ENCODE measurements around the gene SUSD1.
"Not testable (repeated sequence)": the region's sequence is repeated elsewhere in the genome, so short reads cannot be mapped to it uniquely, and the experiment has no call there.

Gene SUSD1

DNA sequence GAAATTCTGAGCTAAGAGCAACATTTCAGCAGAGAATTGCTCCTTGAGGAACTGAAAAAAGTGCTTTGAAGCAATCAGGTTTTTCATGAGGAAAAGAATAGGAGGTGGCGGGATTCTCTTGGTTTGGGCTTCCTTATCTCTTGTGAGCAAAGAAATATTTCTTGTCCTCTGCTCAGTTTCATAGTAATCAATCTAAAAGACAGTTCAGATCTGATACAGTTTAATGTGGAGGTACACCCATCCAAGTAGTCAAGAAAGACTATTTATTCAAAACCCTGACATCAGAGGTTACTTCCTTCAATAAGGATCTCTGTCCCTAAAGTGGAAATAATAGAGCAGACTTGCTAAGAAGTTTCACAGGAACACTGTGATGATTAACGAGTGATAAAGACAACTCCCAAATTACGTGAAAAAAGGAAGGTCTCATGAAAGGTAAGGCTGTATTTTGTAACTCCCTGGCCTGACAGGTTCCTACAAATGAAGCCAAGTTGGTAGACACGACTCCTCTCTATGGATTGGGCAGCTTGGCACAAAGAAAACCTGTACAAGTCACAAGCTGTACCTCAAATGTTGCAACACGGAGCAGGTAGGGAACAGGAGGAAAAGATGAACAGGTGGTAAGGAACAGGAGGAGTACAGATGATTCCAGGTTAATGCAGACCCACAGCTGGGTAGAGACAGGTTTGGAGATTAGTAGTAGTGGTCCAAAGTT lies 94.1 kb downstream of the SUSD1 start:
- no peak overlapping the region for H3K4me3 ChIP-seq (ENCODE audit: low read length)

DNA sequence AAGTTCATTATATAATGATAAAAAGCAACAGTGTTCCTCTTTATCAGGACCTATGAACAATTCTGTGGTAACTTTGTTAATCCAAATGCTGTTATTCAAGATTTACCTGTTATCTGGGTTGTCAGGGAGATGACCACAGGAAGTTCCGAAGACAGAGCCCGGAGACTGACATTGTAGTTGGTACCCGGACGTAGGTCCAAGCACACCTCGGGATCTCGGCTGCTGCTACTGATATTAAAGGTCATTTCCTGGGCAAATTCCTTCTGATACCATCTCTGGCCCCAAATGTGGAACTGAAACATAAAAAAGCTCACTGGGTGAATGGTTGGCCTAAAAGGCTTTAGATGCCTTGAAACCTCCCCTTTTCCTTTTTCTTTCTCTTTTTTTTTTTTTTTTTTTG lies 96.7 kb downstream of the SUSD1 start:
- H3K4me1 ChIP-seq (ENCODE audit: insufficient read depth, low read length): peaks cover 4% of the 10 kb centered on the region; the same call in 1 of the 2 replicates
- 92% methylated on average over 6 of the region's 6 CpGs for WGBS
- H3K4me3 ChIP-seq (ENCODE audit: low read length): no peak overlapping the region
- no peak overlapping the region for H3K27ac ChIP-seq (ENCODE audit: low read depth, low read length)
- H3K9me3 ChIP-seq (ENCODE audit: insufficient read depth, low read depth, low read length): no peaks in the 10 kb centered on the region
- H3K27me3 ChIP-seq (ENCODE audit: insufficient read depth, low read length): no peaks in the 10 kb centered on the region
- no peak overlapping the region for H3K9ac ChIP-seq (ENCODE audit: low read depth, low read length)
- H3K36me3 ChIP-seq (ENCODE audit: insufficient read depth, low read length): no peaks in the 10 kb centered on the region

More for the DNA sequence above, 94.1 kb downstream of the SUSD1 start:
- Histone ChIP-seq H3K36me3 (ENCODE audit: insufficient read depth, low read length) (no peaks in the 10 kb centered on the region), H3K27me3 (ENCODE audit: insufficient read depth, low read length) (no peaks in the 10 kb centered on the region), H3K9me3 (ENCODE audit: insufficient read depth, low read depth, low read length) (no peaks in the 10 kb centered on the region), H3K9ac (ENCODE audit: low read depth, low read length) (no peak overlapping the region), H3K4me1 (ENCODE audit: insufficient read depth, low read length) (no peaks in the 10 kb centered on the region), H3K27ac (ENCODE audit: low read depth, low read length) (no peak overlapping the region)
- 93% methylated on average over 5 of the region's 5 CpGs for WGBS

DNA sequence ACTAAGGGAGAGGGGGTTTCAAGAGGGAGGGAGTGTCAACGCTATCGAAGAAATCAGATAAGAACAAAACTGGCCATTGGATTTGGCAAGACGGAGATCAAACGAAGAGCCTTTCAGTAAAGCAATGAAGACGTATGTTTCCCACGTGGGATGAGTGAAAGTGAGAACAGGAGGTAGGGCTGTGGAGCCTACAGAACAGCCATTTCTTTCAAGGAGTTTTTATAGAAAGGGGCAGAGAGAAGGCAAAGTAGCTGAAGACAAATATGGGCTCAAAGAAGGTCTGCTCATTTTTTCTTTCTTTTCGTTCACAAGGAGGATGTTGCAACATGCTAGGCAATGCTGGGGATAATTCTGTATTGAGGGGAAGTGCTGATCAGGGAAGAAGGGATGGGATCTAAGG lies 98.3 kb downstream of the SUSD1 start:
- peaks cover 12% of the 10 kb centered on the region for H3K4me1 ChIP-seq (ENCODE audit: insufficient read depth, low read length)
- WGBS: 82% methylated on average over 7 of the region's 7 CpGs

DNA sequence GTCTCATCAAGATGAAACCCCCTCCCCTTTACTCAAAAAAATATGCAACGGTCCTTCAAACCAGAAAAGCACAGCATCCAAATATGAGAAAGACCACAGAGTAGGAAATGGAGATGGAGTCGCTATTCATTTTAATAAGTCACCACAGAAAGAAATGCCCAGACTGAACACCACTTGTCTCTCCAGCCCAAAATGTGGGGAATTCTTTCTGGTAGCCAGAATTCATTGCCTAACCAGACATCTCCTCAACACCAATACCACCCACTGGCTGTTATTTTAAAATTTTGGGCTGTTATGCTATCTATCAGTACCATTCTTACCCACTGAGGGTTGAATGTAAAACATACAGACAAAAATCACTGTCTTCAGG lies 100.1 kb downstream of the SUSD1 start:
- no peak overlapping the region for H3K4me3 ChIP-seq (ENCODE audit: low read length)
- H3K27me3 ChIP-seq (ENCODE audit: insufficient read depth, low read length): no peaks in the 10 kb centered on the region
- 33% methylated on average over 2 of the region's 2 CpGs for WGBS
- H3K9me3 ChIP-seq (ENCODE audit: insufficient read depth, low read depth, low read length): no peaks in the 10 kb centered on the region
- H3K27ac ChIP-seq (ENCODE audit: low read depth, low read length): no peak overlapping the region
- no peaks in the 10 kb centered on the region for H3K36me3 ChIP-seq (ENCODE audit: insufficient read depth, low read length)
- peaks cover 12% of the 10 kb centered on the region for H3K4me1 ChIP-seq (ENCODE audit: insufficient read depth, low read length)
- H3K9ac ChIP-seq (ENCODE audit: low read depth, low read length): no peak overlapping the region

More for the DNA sequence above, 98.3 kb downstream of the SUSD1 start:
- Histone ChIP-seq H3K4me3 (ENCODE audit: low read length) (no peak overlapping the region), H3K9ac (ENCODE audit: low read depth, low read length) (no peak overlapping the region), H3K9me3 (ENCODE audit: insufficient read depth, low read depth, low read length) (no peaks in the 10 kb centered on the region), H3K27ac (ENCODE audit: low read depth, low read length) (no peak overlapping the region), H3K27me3 (ENCODE audit: insufficient read depth, low read length) (no peaks in the 10 kb centered on the region), H3K36me3 (ENCODE audit: insufficient read depth, low read length) (no peaks in the 10 kb centered on the region)

DNA sequence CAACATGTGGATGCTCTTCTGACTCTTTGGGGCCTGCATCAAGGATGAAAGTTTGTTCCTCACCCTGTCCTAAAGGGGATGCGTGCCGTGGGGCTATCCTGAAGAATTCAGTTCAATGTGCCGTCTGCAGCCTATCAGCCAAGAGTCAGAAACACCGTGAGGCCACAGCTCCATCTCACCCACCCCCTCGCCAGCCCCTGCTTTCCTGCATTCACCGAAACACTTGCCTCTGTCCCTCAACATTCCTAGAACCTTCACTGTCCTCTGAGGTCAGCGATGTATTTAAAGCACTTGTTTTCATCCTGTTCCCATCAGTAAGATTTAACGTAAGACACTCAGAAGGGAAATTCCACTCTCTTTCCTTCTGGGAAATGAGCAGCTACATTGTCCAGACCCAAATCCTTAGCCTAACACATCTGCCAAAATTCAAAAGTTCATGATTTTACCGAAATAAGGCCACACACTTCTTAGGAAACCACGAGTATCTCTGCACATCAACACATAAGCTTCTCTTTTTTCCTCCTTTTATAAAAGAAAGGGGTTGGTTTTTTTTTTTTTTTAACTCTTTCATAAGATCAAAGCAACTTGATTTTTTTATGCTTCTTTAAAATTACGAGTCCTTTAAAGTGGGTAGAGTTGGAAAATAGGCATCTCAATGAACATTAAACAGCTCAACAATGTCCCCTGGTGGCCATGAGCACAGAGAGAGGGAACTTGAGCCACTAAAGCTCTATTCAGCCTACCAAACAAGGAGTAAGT lies 100.7 kb downstream of the SUSD1 start:
- H3K27ac ChIP-seq (ENCODE audit: low read depth, low read length): no peak overlapping the region; the same call in 1 of the 2 replicates
- no peak overlapping the region for H3K4me3 ChIP-seq (ENCODE audit: low read length)
- H3K4me1 ChIP-seq (ENCODE audit: insufficient read depth, low read length): peaks cover 12% of the 10 kb centered on the region
- H3K9me3 ChIP-seq (ENCODE audit: insufficient read depth, low read depth, low read length): no peaks in the 10 kb centered on the region
- H3K36me3 ChIP-seq (ENCODE audit: insufficient read depth, low read length): no peaks in the 10 kb centered on the region
- WGBS: 71% methylated on average over 11 of the region's 11 CpGs
- no peaks in the 10 kb centered on the region for H3K27me3 ChIP-seq (ENCODE audit: insufficient read depth, low read length)
- no peak overlapping the region for H3K9ac ChIP-seq (ENCODE audit: low read depth, low read length)

DNA sequence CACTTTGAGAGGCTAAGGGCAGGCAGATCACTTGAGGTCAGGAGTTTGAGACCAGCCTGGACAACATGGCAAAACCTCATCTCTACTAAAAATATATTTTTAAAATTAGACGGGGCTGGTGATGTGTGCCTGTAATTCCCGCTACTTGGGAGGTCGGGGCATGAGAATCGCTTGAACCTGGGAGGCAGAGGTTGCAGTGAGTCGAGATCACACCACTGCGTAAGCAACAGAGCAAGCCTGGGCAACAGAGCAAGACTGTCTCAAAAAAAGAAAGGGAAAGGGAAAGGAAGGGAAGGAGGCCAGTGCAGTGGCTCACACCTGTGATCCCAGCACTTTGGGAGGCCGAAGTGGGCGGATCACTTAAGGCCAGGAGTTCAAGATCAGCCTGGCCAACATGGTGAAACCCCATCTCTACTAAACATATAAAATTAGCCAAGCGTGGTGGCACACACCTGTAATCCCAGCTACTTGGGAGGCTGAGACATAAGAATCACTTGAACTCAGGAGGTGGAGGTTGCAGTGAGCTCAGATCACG lies 101.4 kb downstream of the SUSD1 start:
- H3K4me1 ChIP-seq (ENCODE audit: insufficient read depth, low read length): peaks cover 12% of the 10 kb centered on the region
- 92% methylated on average over 10 of the region's 10 CpGs for WGBS
- not testable (repeated sequence) for H3K27me3 ChIP-seq (ENCODE audit: insufficient read depth, low read length); H3K9me3 ChIP-seq (ENCODE audit: insufficient read depth, low read depth, low read length); H3K27ac ChIP-seq (ENCODE audit: low read depth, low read length); H3K9ac ChIP-seq (ENCODE audit: low read depth, low read length); H3K36me3 ChIP-seq (ENCODE audit: insufficient read depth, low read length); H3K4me3 ChIP-seq (ENCODE audit: low read length)

DNA sequence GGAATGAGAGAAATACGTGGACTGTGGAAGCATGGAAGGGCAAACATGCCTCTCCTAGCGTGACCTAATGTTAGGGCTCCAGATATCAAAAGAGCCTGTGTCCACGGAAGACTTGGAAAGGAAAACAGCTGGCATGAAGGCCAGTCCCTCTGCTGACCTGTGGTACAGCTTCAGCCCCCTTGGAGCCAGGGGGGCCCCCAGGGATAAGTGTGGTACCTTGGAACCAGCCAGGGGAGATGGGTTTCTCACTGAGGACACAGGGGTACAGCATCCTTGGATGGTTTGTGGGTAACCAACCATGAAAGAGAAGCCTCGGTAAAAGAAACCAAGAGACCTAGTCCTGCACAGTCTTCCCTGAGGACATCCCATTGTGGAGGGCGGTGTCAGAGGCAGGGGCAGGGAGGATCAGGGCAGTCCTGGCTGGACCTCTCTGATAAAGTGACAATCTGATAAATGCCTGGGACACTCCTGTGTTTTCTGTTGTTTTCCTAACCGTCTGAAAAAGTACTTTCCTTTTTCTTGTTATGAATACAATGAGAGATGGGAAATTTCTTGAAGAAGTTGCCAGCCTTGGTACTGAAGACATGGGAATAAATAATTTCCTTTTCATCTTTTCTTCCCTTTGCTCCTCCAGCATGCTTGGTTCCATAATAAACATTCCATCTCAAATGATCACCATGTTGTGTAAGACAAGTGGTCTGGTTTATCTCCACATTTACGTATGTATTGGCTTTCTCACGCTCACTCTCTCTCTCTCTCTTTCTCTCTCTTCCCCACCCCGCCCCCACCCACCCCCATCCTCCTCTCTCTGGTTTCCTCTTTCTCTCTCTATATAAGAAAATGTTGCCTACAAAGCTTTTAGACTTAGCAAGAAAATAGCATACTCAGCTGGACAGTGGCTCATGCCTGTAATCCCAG lies 102.1 kb downstream of the SUSD1 start:
- Histone ChIP-seq H3K9me3 (ENCODE audit: insufficient read depth, low read depth, low read length) (no peaks in the 10 kb centered on the region), H3K27me3 (ENCODE audit: insufficient read depth, low read length) (no peaks in the 10 kb centered on the region), H3K4me1 (ENCODE audit: insufficient read depth, low read length) (peaks cover 12% of the 10 kb centered on the region), H3K27ac (ENCODE audit: low read depth, low read length) (no peak overlapping the region), H3K4me3 (ENCODE audit: low read length) (no peak overlapping the region), H3K9ac (ENCODE audit: low read depth, low read length) (no peak overlapping the region), H3K36me3 (ENCODE audit: insufficient read depth, low read length) (no peaks in the 10 kb centered on the region)
- WGBS: 90% methylated on average over 7 of the region's 9 CpGs

DNA sequence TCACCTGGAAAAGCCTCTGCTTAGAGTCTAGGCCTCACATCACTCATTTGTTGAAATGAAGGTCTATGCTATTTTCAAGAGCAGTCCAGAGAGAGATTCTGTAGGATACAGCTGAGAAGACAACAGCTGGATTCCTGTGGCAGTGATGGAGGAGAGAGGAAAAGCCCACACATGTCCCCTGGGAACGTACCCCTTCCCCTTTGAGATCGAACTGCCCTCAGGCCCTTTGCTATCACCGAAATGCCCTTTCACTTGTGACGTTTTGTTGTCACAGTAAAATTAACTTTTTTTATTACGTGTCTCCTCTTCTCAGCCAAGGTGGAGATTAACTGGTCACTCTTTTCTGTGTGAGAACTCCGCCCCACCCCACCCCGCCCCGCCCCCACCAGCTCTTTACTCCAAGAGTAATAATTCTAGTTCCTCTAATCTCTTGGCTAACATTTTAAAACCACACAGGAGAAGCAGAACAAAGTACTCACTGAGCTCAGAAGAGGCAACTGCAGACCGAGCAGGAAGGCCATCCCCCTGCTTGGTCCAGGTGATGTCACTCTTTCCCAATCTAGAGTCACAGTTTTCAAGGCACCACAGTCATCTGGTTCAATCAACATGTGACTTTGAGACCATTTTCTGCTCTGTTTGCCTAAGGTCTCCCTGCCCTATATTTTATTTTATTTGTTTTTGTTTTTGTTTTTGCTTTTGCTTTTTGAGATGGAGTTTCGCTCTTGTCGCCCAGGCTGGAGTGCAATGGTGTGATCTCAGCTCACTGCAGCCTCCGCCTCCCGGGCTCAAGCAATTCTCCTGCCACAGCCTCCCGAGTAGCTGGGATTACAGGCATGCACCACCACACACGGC lies 105.6 kb downstream of the SUSD1 start:
- H3K9ac ChIP-seq (ENCODE audit: low read depth, low read length): no peak overlapping the region
- H3K4me3 ChIP-seq (ENCODE audit: low read length): no peak overlapping the region
- no peaks in the 10 kb centered on the region for H3K9me3 ChIP-seq (ENCODE audit: insufficient read depth, low read depth, low read length)
- H3K27ac ChIP-seq (ENCODE audit: low read depth, low read length): no peak overlapping the region
- H3K36me3 ChIP-seq (ENCODE audit: insufficient read depth, low read length): no peaks in the 10 kb centered on the region
- WGBS: 90% methylated on average over 15 of the region's 15 CpGs
- peaks cover 22% of the 10 kb centered on the region for H3K4me1 ChIP-seq (ENCODE audit: insufficient read depth, low read length)
- H3K27me3 ChIP-seq (ENCODE audit: insufficient read depth, low read length): no peaks in the 10 kb centered on the region

DNA sequence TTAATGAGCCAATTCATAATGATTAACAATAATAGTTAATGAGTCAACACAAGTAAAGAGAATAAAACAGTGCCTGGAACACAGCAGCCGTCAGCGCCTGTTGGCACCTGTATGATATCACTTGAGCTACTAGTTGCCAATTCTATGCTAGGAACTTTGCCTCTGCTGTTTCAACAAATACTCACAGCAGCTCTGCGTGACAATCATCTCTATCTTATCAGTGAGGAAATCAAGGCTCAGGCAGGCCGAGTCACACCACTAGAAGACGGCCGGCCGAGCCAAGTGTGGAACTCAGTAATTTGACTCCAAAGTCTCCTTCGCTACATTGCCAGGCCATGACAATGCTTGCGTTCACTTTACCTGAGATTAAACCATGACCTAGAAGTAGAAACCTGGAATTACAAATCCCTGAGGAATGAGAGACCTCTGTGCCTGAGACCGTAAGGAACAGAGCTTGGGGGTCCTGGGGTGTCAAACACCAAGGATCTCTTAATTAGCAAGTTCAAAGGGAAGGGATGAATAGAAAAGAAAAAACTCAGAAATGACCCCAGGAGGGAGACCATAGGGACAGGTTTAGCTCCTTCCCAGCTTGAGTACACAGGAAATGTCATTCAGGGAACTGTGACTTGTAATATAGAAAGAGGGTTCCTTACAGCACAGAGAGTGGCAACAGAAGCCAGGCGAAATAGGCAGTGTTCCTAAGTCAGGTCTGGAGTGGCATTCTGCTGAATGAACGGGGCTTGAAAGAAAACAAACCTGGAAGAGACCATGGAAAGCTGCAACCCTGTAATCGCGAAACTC lies 109.1 kb downstream of the SUSD1 start:
- peak overlapping the region; percentile 53; the same call in 1 of the 2 replicates for H3K27ac ChIP-seq (ENCODE audit: low read depth, low read length)
- H3K27me3 ChIP-seq (ENCODE audit: insufficient read depth, low read length): no peaks in the 10 kb centered on the region
- peaks cover 18% of the 10 kb centered on the region for H3K4me1 ChIP-seq (ENCODE audit: insufficient read depth, low read length)
- H3K9me3 ChIP-seq (ENCODE audit: insufficient read depth, low read depth, low read length): no peaks in the 10 kb centered on the region
- 45% methylated on average over 14 of the region's 14 CpGs for WGBS
- H3K36me3 ChIP-seq (ENCODE audit: insufficient read depth, low read length): no peaks in the 10 kb centered on the region
- H3K4me3 ChIP-seq (ENCODE audit: low read length): no peak overlapping the region
- no peak overlapping the region for H3K9ac ChIP-seq (ENCODE audit: low read depth, low read length)

DNA sequence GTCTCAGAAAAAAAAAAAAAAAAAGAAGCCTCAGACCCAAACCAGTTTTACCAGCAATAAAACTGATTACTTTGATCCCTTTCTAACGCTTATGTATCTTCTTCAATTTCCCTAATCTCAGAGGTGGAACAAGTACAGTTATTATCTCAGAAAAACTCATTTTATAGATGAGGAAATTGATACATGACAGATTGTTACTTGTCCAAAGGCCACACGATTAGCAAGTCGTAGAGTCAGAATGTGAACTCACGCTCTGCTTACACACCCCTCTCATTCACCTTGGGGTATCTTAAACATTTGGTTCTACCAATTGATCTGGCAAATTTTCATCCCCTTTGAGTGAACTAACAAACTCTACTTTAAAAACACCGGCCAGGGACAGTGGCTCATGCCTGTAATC lies 110.2 kb downstream of the SUSD1 start:
- Histone ChIP-seq H3K4me1 (ENCODE audit: insufficient read depth, low read length) (peaks cover 19% of the 10 kb centered on the region), H3K9me3 (ENCODE audit: insufficient read depth, low read depth, low read length) (no peaks in the 10 kb centered on the region), H3K27me3 (ENCODE audit: insufficient read depth, low read length) (no peaks in the 10 kb centered on the region), H3K36me3 (ENCODE audit: insufficient read depth, low read length) (no peaks in the 10 kb centered on the region), H3K4me3 (ENCODE audit: low read length) (no peak overlapping the region), H3K9ac (ENCODE audit: low read depth, low read length) (no peak overlapping the region), H3K27ac (ENCODE audit: low read depth, low read length) (no peak overlapping the region)
- 98% methylated on average over 5 of the region's 5 CpGs for WGBS

Data from HUES64 (cell line).